GM10266 (cell line): ENCODE data around the gene DEF6.

Experiments
- DNase-seq: peaks from one replicate; pipeline ENCODE4 v3.0.0; 2012; ENCODE audit errors: extremely low spot score
- TF ChIP-seq, protein P1 (sequence below): IDR thresholded peaks from 2 replicates; pipeline ENCODE4 v1.5.1; 2012; ENCODE audit warnings: mild to moderate bottlenecking, low read depth; ENCODE audit not compliant: control insufficient read depth, insufficient read depth; ENCODE audit errors: missing control alignments

Gene DEF6

DNA sequence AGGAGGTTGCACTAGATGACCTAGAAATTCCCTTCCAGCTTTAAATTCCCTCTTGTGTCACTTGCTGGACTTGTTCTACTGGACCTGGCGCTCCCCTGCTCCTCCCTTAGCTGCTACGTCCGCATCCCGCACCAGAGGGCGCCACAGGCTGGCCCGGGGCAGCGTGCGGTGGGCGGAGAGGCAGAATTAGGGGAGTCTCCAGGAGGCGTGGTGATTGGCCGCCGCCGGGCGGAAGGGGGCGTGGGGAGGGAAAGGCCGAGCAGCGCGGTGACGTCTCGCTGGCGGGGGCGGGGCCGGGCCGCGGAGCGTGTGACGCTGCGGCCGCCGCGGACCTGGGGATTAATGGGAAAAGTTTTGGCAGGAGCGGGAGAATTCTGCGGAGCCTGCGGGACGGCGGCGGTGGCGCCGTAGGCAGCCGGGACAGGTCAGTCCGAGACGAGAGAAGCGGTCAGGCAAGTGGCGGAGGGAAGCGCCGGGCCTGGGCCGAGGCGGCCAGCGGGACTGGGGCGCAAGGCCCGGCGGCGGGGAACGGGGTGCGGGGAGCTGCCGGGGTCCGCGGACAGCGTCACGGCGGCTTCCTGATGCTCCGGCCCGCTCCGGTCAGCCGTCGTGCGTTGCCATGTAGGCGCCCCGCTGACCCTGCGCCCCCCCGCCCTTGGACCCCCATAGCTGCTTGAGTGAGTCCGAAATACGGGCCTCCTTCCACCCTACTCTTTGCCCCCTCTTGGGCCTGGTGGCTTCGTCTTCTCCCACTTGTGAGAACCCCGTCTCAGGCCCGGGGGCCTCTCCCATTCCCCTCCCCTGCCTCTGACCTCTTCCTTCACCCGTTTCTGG lies 44.9 kb downstream of the DEF6 start, which contains the start of gene PPARD:
TSS of gene PPARD (plus strand) at position 301 of the 834 bp plus-strand sequence. CDS start 68,530 bp downstream, outside the sequence.
- DNase-seq, result peak; percentile 100
- TF ChIP-seq, protein P1, sequence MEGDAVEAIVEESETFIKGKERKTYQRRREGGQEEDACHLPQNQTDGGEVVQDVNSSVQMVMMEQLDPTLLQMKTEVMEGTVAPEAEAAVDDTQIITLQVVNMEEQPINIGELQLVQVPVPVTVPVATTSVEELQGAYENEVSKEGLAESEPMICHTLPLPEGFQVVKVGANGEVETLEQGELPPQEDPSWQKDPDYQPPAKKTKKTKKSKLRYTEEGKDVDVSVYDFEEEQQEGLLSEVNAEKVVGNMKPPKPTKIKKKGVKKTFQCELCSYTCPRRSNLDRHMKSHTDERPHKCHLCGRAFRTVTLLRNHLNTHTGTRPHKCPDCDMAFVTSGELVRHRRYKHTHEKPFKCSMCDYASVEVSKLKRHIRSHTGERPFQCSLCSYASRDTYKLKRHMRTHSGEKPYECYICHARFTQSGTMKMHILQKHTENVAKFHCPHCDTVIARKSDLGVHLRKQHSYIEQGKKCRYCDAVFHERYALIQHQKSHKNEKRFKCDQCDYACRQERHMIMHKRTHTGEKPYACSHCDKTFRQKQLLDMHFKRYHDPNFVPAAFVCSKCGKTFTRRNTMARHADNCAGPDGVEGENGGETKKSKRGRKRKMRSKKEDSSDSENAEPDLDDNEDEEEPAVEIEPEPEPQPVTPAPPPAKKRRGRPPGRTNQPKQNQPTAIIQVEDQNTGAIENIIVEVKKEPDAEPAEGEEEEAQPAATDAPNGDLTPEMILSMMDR, result peak; percentile 99

DNA sequence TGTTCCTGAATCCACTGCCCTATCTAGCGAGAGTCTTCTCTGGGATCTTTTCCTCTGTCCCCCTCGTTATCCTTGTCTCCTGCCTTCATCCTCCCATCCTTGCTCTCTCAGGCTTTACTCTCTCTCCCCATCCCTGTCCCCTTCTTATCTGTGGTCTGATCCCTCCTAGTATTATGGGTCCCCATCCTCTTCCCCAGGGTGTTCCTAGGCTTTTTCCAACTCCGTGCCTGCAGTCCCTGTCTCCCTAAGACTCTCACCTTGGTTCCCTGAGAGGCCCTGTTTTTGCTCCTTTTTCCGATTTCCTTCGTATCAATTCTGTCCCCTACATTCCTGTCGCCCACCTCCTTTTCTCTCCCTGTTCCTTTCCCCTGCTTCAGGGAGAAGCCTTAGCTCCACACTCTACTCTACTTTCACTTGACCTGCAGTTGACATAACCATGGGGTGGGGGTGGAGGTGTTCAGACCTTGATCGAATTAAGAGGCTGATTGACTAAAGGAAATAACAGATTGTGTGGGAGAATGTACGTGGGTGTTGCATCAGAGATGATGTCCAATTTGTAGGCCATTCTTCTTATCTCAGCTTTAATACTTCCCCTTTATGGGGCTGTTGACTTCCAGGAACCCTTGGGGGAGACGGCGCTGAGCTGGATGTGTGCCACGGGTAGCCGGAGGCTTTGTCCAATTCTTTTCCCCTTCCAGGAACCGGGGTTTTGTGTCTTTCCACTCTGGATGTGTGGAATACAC lies 45.6 kb downstream of the DEF6 start:
- TF ChIP-seq, protein P1, result no peak
- no peak for DNase-seq

DNA sequence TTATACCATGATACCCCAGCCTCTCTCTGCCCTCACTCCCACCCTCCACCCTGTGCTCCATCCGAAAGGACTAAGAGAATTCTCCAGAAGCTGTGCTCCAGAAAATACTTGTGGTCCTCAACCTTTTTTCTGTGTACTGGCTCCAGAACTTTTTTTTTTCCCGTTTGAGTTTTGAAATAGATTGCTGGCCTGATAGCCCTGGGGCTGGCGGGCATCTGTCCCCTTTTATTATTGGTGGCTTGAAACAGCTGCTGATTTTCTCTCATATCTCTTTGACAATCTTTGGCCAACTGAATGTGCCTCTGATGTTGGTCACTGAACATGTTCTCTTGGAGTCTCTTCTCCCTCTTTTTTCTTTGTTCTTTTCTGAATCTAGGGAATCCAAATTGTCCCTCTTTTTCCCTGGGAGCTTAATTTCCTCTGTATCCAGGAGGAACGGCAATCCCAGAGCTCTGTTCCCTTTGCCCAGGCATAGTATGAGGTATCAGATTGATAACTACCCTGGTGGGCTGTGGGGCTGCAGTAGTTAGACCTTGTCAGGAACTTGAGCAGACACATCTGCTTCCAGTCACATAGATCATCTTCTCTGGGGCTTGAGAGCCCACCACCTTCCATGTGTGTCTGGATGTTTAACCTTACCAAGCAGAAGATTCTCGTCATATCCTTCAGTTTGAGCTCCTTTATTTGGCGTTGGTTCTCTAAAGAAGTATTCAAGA lies 46.4 kb downstream of the DEF6 start:
- TF ChIP-seq, protein P1, result no peak
- no peak for DNase-seq

DNA sequence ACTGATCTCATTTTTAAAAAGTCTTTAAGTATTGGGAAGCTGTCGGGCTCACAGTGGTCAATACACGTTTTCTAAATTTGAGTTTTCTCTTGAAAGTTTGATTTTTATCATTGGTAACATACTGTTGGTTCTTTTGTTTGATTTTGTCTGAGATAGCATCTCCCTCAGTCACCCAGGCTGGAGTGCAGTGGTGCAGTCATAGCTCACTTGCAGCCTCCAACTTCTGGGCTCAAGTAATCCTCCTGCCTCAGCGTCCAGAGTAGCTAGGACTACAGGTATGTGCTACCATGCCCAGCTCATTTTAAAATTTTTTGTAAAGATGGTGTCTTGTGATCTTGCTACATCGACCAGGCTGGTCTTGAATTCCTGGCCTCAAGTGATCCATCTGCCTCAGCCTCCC lies 53.8 kb downstream of the DEF6 start:
- TF ChIP-seq, protein P1, result no peak
- no peak for DNase-seq

DNA sequence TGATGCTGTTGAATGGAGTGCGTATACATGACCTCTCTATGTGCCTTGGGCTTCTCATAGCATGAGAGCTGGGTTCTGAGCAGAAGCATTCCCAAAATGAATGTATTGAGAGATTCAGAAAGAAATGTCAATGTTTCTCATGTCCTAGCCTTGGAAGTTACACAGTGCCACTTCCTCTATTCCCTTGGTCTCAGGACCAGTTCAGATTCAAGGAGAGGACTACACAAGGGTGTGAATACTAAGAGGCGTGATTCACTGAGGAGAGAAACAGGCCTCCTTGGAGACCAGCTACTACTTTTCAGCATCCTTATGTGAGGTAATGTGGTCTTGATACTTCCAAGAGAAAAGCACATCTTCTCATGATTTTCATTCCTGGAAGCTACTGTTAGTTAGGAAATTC lies 55.1 kb downstream of the DEF6 start:
- TF ChIP-seq, protein P1, result no peak
- no peak for DNase-seq

DNA sequence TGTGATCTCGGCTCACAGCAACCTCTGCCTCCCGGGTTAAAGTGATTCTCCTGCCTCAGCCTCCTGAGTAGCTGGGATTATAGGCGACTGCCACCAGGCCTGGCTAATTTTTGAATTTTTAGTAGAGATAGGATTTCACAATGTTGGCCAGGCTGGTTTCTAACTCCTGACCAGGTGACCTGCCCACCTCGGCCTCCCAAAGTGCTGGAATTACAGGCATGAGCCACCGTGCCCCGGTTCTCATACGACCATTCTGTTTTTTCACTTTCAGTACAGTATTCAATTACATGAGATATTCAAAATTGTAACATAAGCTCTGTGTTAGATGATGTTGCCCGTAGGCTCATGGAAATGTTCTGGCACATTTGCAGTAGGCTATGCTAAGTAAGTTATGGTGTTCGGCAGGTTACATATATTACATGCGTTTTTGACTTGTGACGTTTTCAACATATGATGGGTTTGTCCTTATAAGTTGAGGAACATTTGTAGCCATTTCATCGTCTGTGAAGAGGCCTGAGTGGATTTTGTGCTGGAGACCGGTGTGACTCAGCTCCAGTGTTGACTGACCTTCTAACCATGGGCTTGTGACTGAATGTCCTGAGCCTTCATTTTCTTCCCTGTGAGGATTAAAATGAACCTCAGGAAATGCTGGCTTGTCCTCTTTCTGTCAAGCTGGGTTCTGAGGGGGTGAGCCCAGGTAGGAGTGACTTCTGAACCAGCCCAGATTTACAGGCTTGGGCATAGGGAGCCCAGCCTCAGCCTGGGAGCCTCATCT lies 56.9 kb downstream of the DEF6 start:
- TF ChIP-seq, protein P1, result no peak
- DNase-seq, result no peak
